ENCODE measurements around the gene FBXW8.

The FBXW8 gene

GRCh38 chr12:116887897-116888296 lies 22.9 kb upstream of the FBXW8 start:
- no peak for DNase-seq (ENCODE audit: low read depth in 1 of 2, low spot score in 1 of 2)
- Histone ChIP-seq H3K27ac (replicated peaks) (no peak overlapping the region), H3K4me3 (replicated peaks; ENCODE audit: insufficient read depth, low read length) (no peak overlapping the region), H3K27me3 (ENCODE audit: insufficient read depth, poor library complexity, severe bottlenecking) (peaks cover 8% of the 10 kb centered on the region)
- TF ChIP-seq SPI1 (IDR thresholded peaks at IDR 0.05; ENCODE audit: borderline replicate concordance, low read depth) (no peak), CTCF (IDR thresholded peaks at IDR 0.05; ENCODE audit: insufficient read depth, low read length) (no peak), GABPA (IDR thresholded peaks at IDR 0.05; ENCODE audit: low read depth) (no peak)
- TF ChIP-seq, protein P1, sequence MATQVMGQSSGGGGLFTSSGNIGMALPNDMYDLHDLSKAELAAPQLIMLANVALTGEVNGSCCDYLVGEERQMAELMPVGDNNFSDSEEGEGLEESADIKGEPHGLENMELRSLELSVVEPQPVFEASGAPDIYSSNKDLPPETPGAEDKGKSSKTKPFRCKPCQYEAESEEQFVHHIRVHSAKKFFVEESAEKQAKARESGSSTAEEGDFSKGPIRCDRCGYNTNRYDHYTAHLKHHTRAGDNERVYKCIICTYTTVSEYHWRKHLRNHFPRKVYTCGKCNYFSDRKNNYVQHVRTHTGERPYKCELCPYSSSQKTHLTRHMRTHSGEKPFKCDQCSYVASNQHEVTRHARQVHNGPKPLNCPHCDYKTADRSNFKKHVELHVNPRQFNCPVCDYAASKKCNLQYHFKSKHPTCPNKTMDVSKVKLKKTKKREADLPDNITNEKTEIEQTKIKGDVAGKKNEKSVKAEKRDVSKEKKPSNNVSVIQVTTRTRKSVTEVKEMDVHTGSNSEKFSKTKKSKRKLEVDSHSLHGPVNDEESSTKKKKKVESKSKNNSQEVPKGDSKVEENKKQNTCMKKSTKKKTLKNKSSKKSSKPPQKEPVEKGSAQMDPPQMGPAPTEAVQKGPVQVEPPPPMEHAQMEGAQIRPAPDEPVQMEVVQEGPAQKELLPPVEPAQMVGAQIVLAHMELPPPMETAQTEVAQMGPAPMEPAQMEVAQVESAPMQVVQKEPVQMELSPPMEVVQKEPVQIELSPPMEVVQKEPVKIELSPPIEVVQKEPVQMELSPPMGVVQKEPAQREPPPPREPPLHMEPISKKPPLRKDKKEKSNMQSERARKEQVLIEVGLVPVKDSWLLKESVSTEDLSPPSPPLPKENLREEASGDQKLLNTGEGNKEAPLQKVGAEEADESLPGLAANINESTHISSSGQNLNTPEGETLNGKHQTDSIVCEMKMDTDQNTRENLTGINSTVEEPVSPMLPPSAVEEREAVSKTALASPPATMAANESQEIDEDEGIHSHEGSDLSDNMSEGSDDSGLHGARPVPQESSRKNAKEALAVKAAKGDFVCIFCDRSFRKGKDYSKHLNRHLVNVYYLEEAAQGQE (IDR thresholded peaks at IDR 0.05; ENCODE audit: insufficient replicate concordance, low read depth): no peak

- no peak for DNase-seq (ENCODE audit: low read depth in 1 of 2, low spot score in 1 of 2)
- H3K4me3 ChIP-seq (replicated peaks; ENCODE audit: insufficient read depth, low read length): no peak overlapping the region
- H3K27ac ChIP-seq (replicated peaks): no peak overlapping the region
- TF ChIP-seq POLR2AphosphoS5 (IDR thresholded peaks at IDR 0.05; ENCODE audit: low read depth) (no peak), GABPA (IDR thresholded peaks at IDR 0.05; ENCODE audit: low read depth) (no peak), CTCF (IDR thresholded peaks at IDR 0.05; ENCODE audit: insufficient read depth, low read length) (no peak), SPI1 (IDR thresholded peaks at IDR 0.05; ENCODE audit: borderline replicate concordance, low read depth) (no peak)
- TF ChIP-seq, protein P1 (IDR thresholded peaks at IDR 0.05; ENCODE audit: insufficient replicate concordance, low read depth): no peak
- H3K27me3 ChIP-seq (ENCODE audit: insufficient read depth, poor library complexity, severe bottlenecking): no peaks in the 10 kb centered on the region
Measured at GRCh38 chr12:116890330-116890729, 20.4 kb upstream of the FBXW8 start.

- H3K4me3 ChIP-seq (replicated peaks; ENCODE audit: insufficient read depth, low read length): no peak overlapping the region
- no peak for DNase-seq (ENCODE audit: low read depth in 1 of 2, low spot score in 1 of 2)
- H3K27ac ChIP-seq (replicated peaks): no peak overlapping the region
- no peaks in the 10 kb centered on the region for H3K27me3 ChIP-seq (ENCODE audit: insufficient read depth, poor library complexity, severe bottlenecking)
- TF ChIP-seq GABPA (IDR thresholded peaks at IDR 0.05; ENCODE audit: low read depth) (no peak), POLR2AphosphoS5 (IDR thresholded peaks at IDR 0.05; ENCODE audit: low read depth) (no peak), SPI1 (IDR thresholded peaks at IDR 0.05; ENCODE audit: borderline replicate concordance, low read depth) (no peak)
Measured at GRCh38 chr12:116891019-116891418, 19.7 kb upstream of the FBXW8 start.

GRCh38 chr12:116892349-116893140 lies 18.2 kb upstream of the FBXW8 start:
- Histone ChIP-seq H3K4me3 (replicated peaks; ENCODE audit: insufficient read depth, low read length) (no peak overlapping the region), H3K27ac (replicated peaks) (no peak overlapping the region), H3K27me3 (ENCODE audit: insufficient read depth, poor library complexity, severe bottlenecking) (no peaks in the 10 kb centered on the region)
- no peak for DNase-seq (ENCODE audit: low read depth in 1 of 2, low spot score in 1 of 2)
- TF ChIP-seq CTCF (IDR thresholded peaks at IDR 0.05; ENCODE audit: insufficient read depth, low read length) (no peak), SPI1 (IDR thresholded peaks at IDR 0.05; ENCODE audit: borderline replicate concordance, low read depth) (no peak), POLR2AphosphoS5 (IDR thresholded peaks at IDR 0.05; ENCODE audit: low read depth) (no peak), GABPA (IDR thresholded peaks at IDR 0.05; ENCODE audit: low read depth) (no peak)
- TF ChIP-seq, protein P1 (IDR thresholded peaks at IDR 0.05; ENCODE audit: insufficient replicate concordance, low read depth): no peak

All from HL-60 (cell line).